Sigmoid colon (tissue), 7 donors: Measurements from ENCODE around the gene FERMT2. TPM values are rescaled to one million over a fixed set of nuclear protein-coding genes. Genes with fewer than 3 reads are reported as not detected.

ENCODE experiments used
- DNase-seq: peaks from one replicate; pipeline ENCODE4 v3.0.0-alpha.2; 2019
- H3K27ac ChIP-seq, 4 donors: fragments of 200-600 bp; sonication (generic); one replicate each; pipeline ENCODE4 v1.5.1; 2016 to 2019; ENCODE audit warnings: mild to moderate bottlenecking in 1 of 4
- H3K27me3 ChIP-seq, 3 donors: fragments of 200-600 bp; sonication (generic); one replicate each; pipeline ENCODE4 v1.5.1; 2019; ENCODE audit warnings: mild to moderate bottlenecking in 1 of 3
- H3K36me3 ChIP-seq, 4 donors: fragments of 200-600 bp; sonication (generic); one replicate each; pipeline ENCODE4 v1.5.1; 2016 to 2019
- H3K4me1 ChIP-seq, 4 donors: fragments of 200-600 bp; sonication (generic); one replicate each; pipeline ENCODE4 v1.5.1; 2017 to 2019
- H3K4me3 ChIP-seq, 4 donors: fragments of 200-600 bp; sonication (generic); one replicate each; pipeline ENCODE4 v1.5.1; 2017 to 2019; ENCODE audit warnings: mild to moderate bottlenecking in 2 of 4, moderate library complexity in 1 of 4
- H3K9me3 ChIP-seq, 4 donors: fragments of 200-600 bp in 3 of 4; sonication (generic) in 3 of 4; one replicate each; pipeline versions ENCODE4 v1.5.1 to v1.6.1; 2013 to 2019
- CTCF ChIP-seq, 4 experiments: fragments of 450-650 bp in 3 of 4; fragments of 200-600 bp in 1 of 4; IDR thresholded peaks; one replicate each; pipeline ENCODE4 v1.5.1; 2016 to 2019; ENCODE audit warnings: antibody characterized with exemption in 4 of 4, mild to moderate bottlenecking in 3 of 4, moderate library complexity in 2 of 4
- EP300 ChIP-seq, 4 donors: sonication (generic); formaldehyde crosslinking; IDR thresholded peaks; one replicate each; pipeline ENCODE4 v1.6.1; 2017; ENCODE audit warnings: antibody characterized with exemption in 4 of 4
- POLR2A ChIP-seq, 2 donors: fragments of 450-650 bp; IDR thresholded peaks; one replicate each; pipeline ENCODE4 v1.6.1; 2016; ENCODE audit warnings: antibody characterized with exemption in 2 of 2, mild to moderate bottlenecking in 2 of 2, moderate library complexity in 2 of 2
- POLR2AphosphoS5 ChIP-seq, 4 donors: sonication (generic); formaldehyde crosslinking; IDR thresholded peaks; one replicate each; pipeline ENCODE4 v1.6.1; 2017; ENCODE audit warnings: antibody characterized with exemption in 4 of 4
- WGBS, 2 donors: extraction: QIAGEN DNeasy Blood & Tissue Kit; methylation state at CpG; one replicate each; pipeline ENCODE4 v1.1.7; 2013; 5-methylcytosine and 5-hydroxymethylcytosine counted together
- intact Hi-C: fragments of 100-400 bp; cut with DNase I; formaldehyde crosslinking; loops from one replicate; pipeline ENCODE4 v1.15.1; 2023
- polyA plus RNA-seq, 3 donors: library from polyadenylated mRNA; stranded (reverse); fragments of 200-250 nt; gene quantifications; one replicate each; pipeline ENCODE4 v1.2.3, GENCODE V29; 2013
- total RNA-seq, 4 donors: library from RNA; depleted of rRNA; stranded (reverse); fragments of >200 nt; gene quantifications; one replicate each; pipeline ENCODE4 v1.1.0, GENCODE V29; 2016
- donor health status: healthy with polysubstance abuse.
- donor health status: Bipolar disorder and iron deficiency.
- donor health status: healthy.

The FERMT2 gene
- total RNA-seq: 100 to 1,000 TPM; 278 to 317 (median 297) TPM
- 10 to 100 TPM in 2 of 3 donors, 1 to 10 TPM in 1; 3.0 to 21.9 (median 13.8) TPM for polyA plus RNA-seq

- intact Hi-C loops: loop anchor here (5.0 to 10.0 kb wide), 3 partner anchors 44 to 246 kb away; partner anchors contain the start of gene PSMC6
- Histone ChIP-seq H3K27me3 (no peaks in the 10 kb centered on the region), H3K4me3 (peak within 1 kb of the TSS; percentile 73 to 98 (median 90)), H3K27ac (peak within 1 kb of the TSS; percentile 98 to 100 (median 99)), H3K36me3 (peaks cover 0 to 8% (median 0%) of the 10 kb centered on the region in 4 donors), H3K9me3 (no peaks in the 10 kb centered on the region), H3K4me1 (peaks cover 0 to 59% (median 45%) of the 10 kb centered on the region in 4 donors)
- peak; percentile 96 for DNase-seq
- WGBS, 2 donors: 1% methylated on average over 95 of the region's 95 CpGs
- peak; percentile 82 to 92 for TF ChIP-seq POLR2A (IDR thresholded peaks at IDR 0.05)
- peak in 1 of 4 donors; percentile 46 for TF ChIP-seq EP300 (IDR thresholded peaks at IDR 0.05)
- no peak for TF ChIP-seq CTCF (IDR thresholded peaks at IDR 0.05)
- peak; percentile 82 to 94 (median 88) for TF ChIP-seq POLR2AphosphoS5 (IDR thresholded peaks at IDR 0.05)
These were observed at the start of gene FERMT2 for GRCh38 chr14:52950898-52951680. TSS of gene FERMT2 (minus strand) at chr14:52951050. CDS start at chr14:52950568, 482 bp downstream.

GRCh38 chr14:52998376-52999015, 47.6 kb upstream of the FERMT2 start:
- peak overlapping the region; percentile 10 to 75 (median 62) for H3K27ac ChIP-seq
- no peak for DNase-seq
- 73 to 81% methylated on average over 6 of the region's 6 CpGs for WGBS, 2 donors

GRCh38 chr14:52996493-52996892, 45.6 kb upstream of the FERMT2 start:
- WGBS, 2 donors: 87 to 94% methylated on average over 2 of the region's 2 CpGs
- H3K9me3 ChIP-seq: no peaks in the 10 kb centered on the region
- no peak for DNase-seq
- no peak for TF ChIP-seq EP300 (IDR thresholded peaks at IDR 0.05)
- H3K4me3 ChIP-seq: no peak overlapping the region
- H3K36me3 ChIP-seq: no peaks in the 10 kb centered on the region
- H3K27me3 ChIP-seq: no peaks in the 10 kb centered on the region
- H3K27ac ChIP-seq: no peak overlapping the region
- intact Hi-C loops: no loop called here
- peaks cover 0 to 15% (median 11%) of the 10 kb centered on the region in 4 donors for H3K4me1 ChIP-seq

More at GRCh38 chr14:52998376-52999015, 47.6 kb upstream of the FERMT2 start:
- no peak overlapping the region for H3K4me3 ChIP-seq
- intact Hi-C loops: no loop called here
- peaks cover 0 to 15% (median 11%) of the 10 kb centered on the region in 4 donors for H3K4me1 ChIP-seq
- TF ChIP-seq POLR2A (IDR thresholded peaks at IDR 0.05): no peak
- no peak for TF ChIP-seq EP300 (IDR thresholded peaks at IDR 0.05)
- TF ChIP-seq CTCF (IDR thresholded peaks at IDR 0.05): no peak
- TF ChIP-seq POLR2AphosphoS5 (IDR thresholded peaks at IDR 0.05): no peak
- no peaks in the 10 kb centered on the region for H3K9me3 ChIP-seq
- H3K27me3 ChIP-seq: no peaks in the 10 kb centered on the region
- no peaks in the 10 kb centered on the region for H3K36me3 ChIP-seq

- 71 to 79% methylated on average over 1 of the region's 1 CpG for WGBS, 2 donors
- TF ChIP-seq POLR2AphosphoS5 (IDR thresholded peaks at IDR 0.05) (no peak), EP300 (IDR thresholded peaks at IDR 0.05) (no peak)
- Histone ChIP-seq H3K36me3 (no peaks in the 10 kb centered on the region), H3K4me3 (no peak overlapping the region), H3K4me1 (peaks cover 0 to 15% (median 11%) of the 10 kb centered on the region in 4 donors), H3K9me3 (no peaks in the 10 kb centered on the region), H3K27ac (no peak overlapping the region), H3K27me3 (no peaks in the 10 kb centered on the region)
- intact Hi-C loops: no loop called here
- no peak for DNase-seq
These were observed 45.1 kb upstream of the FERMT2 start for GRCh38 chr14:52995998-52996397.

GRCh38 chr14:52992236-52992870, 41.5 kb upstream of the FERMT2 start:
- Histone ChIP-seq H3K9me3 (no peaks in the 10 kb centered on the region), H3K27ac (no peak overlapping the region), H3K36me3 (no peaks in the 10 kb centered on the region), H3K4me3 (no peak overlapping the region), H3K4me1 (no peaks in the 10 kb centered on the region), H3K27me3 (no peaks in the 10 kb centered on the region)
- intact Hi-C loops: no loop called here
- DNase-seq: no peak
- no peak for TF ChIP-seq EP300 (IDR thresholded peaks at IDR 0.05)
- no peak for TF ChIP-seq POLR2AphosphoS5 (IDR thresholded peaks at IDR 0.05)
- TF ChIP-seq CTCF (IDR thresholded peaks at IDR 0.05): no peak
- no peak for TF ChIP-seq POLR2A (IDR thresholded peaks at IDR 0.05)
- WGBS, 2 donors: 75 to 87% methylated on average over 1 of the region's 1 CpG
